Hematopoietic multipotent progenitor cell treated with erythropoietin and hydrocortisone succinate and interleukin-3 and kit ligand, for 15 days (in vitro differentiated cells): ENCODE results near the gene DRD2.

Experiments
- DNase-seq: peaks from one replicate; pipeline ENCODE4 v3.0.0-alpha.2; 2015; ENCODE audit warnings: low spot score

The DRD2 gene

DNA sequence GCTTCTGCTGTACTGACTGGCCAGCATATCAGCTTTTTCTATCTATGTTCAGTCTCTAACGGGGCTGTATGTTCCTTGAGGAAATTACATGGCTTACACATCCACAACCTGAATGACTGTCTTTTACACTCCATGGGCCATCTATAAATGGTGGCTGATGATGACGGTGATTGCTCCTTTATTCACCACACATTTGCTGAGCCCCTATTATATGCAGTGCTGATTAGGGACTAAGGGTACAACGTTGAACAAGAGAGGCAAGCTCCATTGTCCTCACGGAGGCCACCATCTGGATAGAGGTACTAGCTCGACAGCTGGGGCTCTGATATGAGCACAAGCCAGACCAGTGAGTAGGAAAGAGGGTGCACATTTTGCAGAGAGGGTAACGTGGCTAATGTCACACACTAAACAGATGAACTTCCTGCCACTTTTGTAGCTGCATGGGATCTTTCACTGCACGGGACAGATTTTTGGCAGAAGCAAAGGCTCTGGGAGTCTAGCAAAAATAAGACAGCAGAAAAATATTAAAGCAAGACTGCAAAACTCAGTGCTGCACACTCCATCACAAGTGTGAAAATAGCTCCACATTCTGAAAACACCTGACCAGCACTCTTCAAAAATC lies 30.6 kb downstream of the DRD2 start:
- no peak for DNase-seq

GRCh38 chr11:113440816-113441215 lies 34.4 kb downstream of the DRD2 start:
- no peak for DNase-seq

DNA sequence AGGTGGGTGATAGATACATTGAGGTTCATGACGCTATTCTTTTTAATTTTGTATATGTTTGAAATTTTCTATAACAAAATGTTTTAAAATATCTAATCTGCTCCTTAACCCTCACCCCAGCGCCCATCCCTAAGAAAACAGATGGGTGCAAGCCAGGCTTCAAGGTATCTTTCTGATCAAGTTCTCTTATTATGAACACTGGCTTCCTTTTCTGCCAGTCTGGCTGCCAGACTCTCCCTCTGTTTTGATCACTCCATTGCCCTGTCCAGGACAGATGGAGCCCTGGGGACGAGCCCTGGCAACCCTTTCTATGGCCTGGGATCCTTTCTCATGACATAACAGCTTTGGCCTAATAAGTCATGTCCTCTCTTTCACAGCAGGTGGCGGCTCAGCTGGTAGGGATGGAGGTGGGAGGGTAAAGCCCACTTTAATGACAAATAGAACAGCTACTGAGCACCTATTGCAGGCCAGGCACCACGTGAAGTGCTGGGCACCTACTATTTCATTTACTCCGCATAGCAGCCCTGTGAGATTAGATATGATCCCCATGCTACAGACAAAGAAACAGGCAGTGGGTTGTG lies 38.4 kb downstream of the DRD2 start:
- DNase-seq, result no peak

DNA sequence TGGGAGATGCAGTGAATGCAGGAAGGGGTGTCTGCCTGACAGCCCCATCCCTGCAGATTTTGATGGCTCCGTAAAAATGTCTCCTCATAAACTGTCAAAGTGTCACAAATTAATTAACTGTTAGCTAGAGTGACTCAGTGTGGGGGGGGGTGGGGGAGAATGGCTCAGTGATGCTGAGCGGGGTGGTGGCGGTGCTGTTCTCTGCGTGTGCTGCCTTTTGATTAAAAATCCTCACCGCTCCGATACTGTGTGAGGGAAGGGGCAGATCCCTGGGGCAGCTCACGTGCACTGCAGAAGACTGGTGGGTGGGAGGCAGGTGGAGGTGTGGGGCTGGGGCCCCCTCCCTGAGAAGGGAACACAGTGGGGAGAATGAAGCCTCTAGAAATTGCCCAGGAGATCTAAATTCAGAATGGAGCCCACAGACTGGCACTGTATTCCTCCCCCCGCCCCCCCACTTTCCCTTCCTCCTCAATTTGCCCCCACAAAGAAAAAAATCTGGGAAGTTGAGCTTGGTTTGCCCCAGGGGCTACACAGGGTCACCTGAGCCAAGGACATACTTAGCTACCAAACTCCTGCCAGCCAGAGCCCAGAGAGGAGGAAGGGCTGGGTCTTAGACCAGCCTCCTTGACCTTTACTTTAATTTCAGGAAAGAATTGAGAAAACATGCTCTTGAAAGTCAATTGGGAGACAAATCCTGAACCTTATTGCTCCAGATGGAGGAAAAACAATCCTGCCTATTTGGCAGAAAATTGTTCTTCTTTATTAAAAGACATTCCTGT lies 39.8 kb downstream of the DRD2 start:
- DNase-seq, result no peak

- no peak for DNase-seq
These were observed 43.5 kb downstream of the DRD2 start for GRCh38 chr11:113431746-113432145.

GRCh38 chr11:113426686-113427085 lies 48.5 kb downstream of the DRD2 start:
- DNase-seq, result no peak

- DNase-seq, result no peak
These were observed 54.4 kb downstream of the DRD2 start for GRCh38 chr11:113420808-113421207.

GRCh38 chr11:113419454-113420003 lies 55.7 kb downstream of the DRD2 start:
- no peak for DNase-seq

DNA sequence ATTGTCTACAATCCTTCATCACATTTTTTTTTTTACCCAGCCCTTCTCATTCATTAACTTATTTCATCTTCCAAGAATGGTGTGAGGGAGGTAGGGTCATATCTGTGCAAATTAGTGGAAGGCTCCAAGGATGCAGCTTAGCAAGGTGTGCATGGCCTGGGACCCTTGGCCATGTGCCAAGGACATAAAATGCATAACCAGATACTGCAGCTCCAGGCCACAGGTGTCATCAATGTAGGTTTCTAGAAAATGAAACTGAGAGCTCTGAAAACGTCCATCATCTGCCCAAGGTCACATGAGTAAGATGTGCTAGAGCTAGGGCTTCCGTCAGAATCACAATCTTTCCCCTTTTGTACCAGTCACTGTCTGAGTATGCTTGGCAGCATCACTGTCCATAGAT lies 57.8 kb downstream of the DRD2 start:
- no peak for DNase-seq

- DNase-seq, result no peak
These were observed 59.9 kb downstream of the DRD2 start for GRCh38 chr11:113415343-113415742.

GRCh38 chr11:113412675-113413074 lies 62.5 kb downstream of the DRD2 start:
- DNase-seq, result no peak

- DNase-seq, result no peak
These were observed 63.7 kb downstream of the DRD2 start for GRCh38 chr11:113411536-113411935.

DNA sequence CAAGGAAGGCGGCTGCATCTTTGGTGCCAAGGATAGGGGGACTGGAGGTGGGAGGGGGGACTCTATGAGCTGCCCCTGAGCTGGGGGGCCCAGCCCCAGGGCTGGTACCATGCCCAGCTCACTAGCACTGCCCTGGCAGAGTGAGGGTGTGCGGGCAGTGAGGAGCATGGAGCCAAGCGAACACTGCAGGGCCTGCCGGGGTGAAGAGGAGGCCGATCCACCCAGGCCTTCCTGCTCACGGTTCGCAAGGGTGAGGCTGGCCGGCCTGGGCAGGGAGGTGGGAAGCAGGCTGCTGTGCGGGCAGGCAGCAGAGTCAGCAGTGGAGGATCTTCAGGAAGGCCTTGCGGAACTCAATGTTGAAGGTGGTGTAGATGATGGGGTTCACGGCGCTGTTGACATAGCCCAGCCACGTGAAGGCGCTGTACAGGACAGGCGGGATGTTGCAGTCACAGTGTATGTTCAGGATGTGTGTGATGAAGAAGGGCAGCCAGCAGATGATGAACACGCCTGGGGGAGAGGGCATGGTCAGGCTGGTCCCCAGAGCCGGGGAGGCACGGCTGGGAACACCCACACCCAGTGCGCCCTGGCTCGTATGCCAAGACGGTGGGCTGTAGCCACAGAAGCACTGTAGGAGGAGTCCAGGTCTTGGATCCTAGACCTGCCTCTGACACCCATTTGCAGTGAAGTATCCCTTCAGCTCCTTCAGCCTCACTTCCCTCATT lies 64.6 kb downstream of the DRD2 start:
- no peak for DNase-seq

- no peak for DNase-seq
These were observed 65.7 kb downstream of the DRD2 start for GRCh38 chr11:113409526-113409925.

- no peak for DNase-seq
These were observed 66.3 kb downstream of the DRD2 start for GRCh38 chr11:113408887-113409286.

- no peak for DNase-seq
These were observed 67.0 kb downstream of the DRD2 start for GRCh38 chr11:113408206-113408605.

DNA sequence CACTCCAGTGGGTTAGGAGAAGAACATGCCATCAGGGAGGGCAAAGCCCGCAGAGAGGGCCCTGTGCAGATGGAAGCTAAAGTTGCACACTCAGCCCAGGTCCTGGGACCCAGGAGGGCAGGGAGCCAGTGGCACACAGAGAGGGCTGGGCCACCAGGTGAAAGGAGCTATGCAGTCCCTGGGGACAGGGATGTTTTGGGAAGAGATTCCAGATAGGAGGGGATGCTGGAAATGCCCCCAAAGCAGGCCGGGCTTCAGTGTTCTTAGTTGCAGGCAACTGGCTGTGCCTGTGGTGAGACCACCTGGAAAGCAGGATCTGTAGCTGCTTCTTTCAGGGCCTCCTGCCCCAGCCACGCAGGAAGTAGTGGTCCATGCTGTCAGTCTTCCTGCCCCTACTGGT lies 68.0 kb downstream of the DRD2 start:
- no peak for DNase-seq

DNA sequence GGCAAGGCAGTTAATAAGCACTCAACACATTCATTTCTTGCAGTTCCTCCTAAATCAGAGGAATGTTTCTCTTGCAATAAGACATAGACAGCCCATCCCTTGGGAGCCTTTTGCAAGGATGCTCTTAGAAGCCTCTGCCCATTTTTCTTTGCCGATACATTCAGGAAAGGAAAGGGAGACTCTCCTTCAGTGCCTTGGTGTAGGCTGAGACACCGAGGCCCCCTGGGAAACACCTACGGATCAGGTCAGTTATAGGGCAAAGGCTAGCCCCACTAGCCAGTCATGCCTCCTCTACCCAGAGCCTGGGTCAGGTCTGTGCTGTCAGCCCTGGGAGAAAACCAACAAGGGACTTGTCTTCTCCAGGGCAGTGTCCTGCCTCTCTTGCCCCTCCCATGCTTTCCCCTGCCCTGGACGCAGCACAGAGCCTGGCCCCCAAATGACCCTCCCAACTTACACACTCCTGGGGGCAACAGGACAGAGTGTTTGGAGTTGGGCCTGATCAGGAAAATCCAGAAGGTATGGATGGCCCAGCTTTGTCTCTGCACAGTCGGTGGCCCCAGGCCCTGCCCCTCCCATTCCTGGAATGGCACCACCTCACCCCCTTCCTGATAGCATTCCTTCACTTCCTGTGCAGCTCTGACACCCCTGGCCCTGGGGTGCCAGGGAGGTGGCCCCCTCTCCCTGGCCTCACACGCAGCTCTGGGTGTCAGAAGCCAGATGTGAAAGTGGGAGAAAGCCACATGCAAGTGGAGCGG lies 69.3 kb downstream of the DRD2 start:
- DNase-seq, result no peak

DNA sequence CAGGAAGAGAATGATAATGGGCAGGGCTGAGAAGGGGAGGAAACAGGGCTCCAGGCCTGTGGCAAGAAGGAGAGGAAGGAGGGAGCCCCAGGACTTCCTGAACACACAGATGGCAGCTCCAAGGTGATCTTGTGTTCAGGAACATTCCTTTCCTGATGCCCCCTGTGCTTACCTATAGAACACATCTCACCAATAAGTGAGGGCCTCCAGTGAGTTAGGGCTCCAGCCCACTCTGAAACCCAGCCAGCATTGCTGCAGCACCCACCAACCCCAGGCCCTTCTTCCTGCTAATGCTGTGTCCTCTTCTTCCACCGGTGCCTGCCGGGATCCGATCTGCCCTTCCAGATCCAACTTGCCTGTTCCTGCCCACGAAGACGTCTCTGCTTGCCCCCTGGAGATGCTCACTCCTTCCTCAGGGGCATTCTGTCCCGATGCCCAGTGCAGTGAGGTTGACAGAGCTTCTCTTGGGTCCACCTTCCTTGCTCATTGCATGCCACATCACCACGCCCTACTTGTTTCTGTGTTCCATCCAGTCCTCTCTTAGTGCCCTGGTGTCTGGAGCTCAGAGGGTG lies 70.3 kb downstream of the DRD2 start:
- DNase-seq, result no peak

DNA sequence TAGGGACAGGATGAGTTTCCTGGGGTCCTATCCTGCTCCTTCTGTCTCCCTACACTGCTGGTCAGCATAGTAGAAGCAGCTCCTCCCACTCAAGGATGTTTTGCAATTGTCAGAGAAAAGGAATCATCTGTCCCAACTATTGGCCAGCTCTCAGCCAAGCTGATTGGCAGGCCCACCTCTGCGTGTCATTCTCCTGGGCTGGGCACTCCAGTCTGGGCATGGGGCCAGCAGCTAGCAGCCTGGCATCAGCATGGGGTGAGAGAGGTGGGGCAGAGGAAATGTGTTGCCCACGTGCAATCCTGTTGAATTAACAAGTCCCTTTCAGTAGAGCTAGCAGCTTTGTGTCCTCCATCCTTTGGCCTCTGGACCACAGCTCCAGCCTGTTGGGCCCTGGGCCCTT lies 73.5 kb downstream of the DRD2 start:
- DNase-seq, result peak; percentile 43

- DNase-seq, result no peak
These were observed 74.5 kb downstream of the DRD2 start for GRCh38 chr11:113400631-113401230.
